ENCODE results near the gene FXN.

GRCh38 chr9:69063839-69064238, 28.3 kb downstream of the FXN start:
- TF ChIP-seq POLR2A (IDR thresholded peaks at IDR 0.05; ENCODE audit: low read length) (no peak), GATA1 (IDR thresholded peaks at IDR 0.05; ENCODE audit: low read depth, low read length) (no peak)
